Raji (cell line): ENCODE measurements around the gene KRTAP21-3.

Experiments
- POLR2A ChIP-seq: IDR thresholded peaks from 2 replicates; pipeline ENCODE4 v1.6.1; 2011; ENCODE audit warnings: low read depth, low read length, control low read depth; ENCODE audit not compliant: insufficient read depth

The KRTAP21-3 gene

DNA sequence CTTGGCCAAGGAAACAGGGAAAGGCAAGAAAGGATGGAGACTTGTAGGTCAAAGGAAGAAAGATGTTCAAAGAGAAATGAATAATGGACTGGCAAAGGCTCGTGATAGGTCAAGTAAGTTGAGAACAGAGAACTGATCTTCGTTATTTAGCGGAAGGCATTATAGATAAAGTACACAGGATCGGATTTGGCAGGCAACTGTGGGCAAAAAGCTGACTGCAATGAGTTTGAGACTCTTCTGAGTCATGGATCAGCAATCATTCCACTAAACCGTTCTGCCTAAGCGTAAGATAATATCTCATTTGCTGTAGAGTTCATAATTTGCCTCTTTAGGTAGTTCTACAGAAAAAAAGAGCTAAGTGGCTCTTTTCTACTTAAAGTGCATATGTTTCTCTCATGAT is 34.1 kb downstream of the KRTAP21-3 start:
- no peak for TF ChIP-seq POLR2A

DNA sequence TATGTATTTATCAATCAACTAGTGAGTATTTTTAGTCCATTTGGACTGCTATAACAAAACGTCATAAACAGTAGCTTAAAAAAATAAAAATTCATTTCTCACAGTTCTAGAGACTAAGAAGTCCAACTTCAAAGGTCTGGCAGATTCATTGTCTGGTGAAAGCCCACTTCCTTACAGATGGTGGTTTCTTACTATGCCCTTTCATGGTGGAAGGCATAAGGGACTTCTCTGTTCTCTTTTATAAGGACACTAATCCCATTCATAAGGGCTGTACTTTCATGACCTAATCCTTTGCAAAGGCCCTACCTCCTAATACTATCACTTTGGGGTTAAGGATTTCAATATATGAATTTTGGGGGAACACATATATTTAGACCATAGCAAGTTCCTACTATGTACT is 38.0 kb downstream of the KRTAP21-3 start:
- TF ChIP-seq POLR2A, result no peak

DNA sequence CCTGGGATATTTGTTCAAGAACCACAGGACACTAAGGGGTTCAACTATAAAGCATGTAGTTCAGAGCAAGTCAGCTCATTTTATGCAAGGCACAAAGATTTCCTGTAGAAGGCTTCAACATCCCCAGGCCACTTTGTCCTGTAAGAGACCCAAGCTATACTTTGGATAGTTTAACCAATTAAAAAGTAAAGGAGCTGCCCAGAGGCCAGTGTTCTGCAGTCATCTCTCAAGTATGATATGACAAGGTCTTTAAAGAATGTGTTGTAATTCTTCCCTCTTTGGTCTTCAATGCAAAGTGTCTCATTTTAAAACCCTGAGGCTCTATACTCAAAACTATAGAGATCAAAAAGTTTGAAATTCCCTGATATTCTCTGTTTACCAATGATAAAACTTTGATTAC is 41.8 kb downstream of the KRTAP21-3 start:
- TF ChIP-seq POLR2A, result no peak

DNA sequence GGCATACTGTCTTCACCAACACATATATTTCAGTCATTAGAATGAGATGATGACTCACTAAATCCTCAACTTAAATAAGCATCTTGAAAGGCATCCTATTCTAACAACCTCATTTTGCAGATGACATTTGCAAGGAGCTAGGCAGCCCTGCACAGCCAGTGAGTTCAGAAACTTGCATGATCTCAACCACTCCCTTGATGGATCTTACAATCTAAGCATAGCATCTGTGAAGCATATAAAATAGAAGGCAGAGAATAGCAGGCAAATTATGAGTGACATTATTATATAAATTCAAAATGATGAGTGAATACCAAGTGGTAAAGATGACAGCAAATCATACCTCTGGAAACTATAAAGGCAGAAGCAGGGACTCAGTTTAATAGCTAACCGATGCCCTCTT is 44.3 kb downstream of the KRTAP21-3 start:
- no peak for TF ChIP-seq POLR2A

DNA sequence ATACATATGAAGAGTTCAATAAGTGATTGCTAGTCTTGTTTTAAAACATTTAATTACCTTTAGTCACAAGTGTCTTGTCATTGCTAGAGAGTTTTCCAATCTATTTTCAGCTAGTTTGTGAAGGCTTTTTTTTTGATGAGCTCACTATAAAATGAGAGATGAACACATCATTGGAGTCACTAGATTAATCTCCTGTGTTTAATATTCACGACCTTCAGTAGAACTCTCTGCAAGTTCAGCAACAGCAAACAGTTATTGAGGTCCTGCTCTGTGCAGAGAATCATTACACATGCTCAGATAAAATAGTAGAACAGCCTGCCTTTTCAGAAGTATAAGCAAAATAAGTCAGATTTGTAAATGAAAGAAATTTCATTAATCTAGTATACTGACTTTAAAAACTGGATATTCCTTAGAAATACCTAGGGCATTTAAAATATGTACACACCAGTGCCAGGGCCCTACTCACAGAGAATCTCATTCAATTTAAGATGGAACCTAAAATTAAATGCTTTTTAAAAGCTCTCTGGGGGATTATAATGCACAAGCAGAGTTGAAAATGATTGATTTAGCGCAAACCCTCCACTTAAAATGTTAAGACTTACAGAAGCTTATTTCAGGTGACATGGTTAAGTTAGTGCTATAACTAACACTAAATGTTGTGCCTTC is 45.5 kb downstream of the KRTAP21-3 start:
- no peak for TF ChIP-seq POLR2A

DNA sequence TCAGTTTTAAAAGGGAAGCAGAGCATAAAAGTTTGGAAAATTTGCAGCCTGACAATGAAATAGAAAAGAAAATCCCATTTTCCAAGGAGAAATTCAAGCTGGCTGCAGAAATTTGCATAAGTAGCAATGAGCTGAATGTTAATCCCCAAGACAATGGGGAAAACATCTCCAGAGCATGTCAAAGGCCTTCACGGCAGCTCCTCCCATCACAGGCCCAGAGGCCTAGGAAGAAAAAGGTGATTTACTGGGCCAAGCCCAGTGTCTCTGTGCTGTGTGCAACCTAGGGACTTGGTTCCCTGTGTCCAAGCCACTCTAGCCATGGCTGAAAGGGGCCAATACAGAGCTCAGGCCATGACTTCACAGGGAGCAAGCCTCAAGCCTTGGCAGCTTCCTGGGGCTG is 49.8 kb downstream of the KRTAP21-3 start:
- TF ChIP-seq POLR2A, result no peak
